Activated naive CD4-positive, alpha-beta T cell treated with anti-CD3 and anti-CD28 coated beads, Interleukin-2, amount 10 ng/mL, durations not matched to agents 5 hours and 36 hours (primary cell): Measurements from ENCODE around the gene NBR1. TPM values are rescaled to one million over a fixed set of nuclear protein-coding genes. Genes with fewer than 3 reads are reported as not detected.

ENCODE experiments used
- total RNA-seq, 2 experiments: library from RNA; stranded (reverse); gene quantifications; one replicate each; pipeline ENCODE4 v1.2.3, GENCODE V29; 2021

Gene NBR1
- total RNA-seq = 10 to 100 TPM; 58.7 to 59.5 TPM

DNA sequence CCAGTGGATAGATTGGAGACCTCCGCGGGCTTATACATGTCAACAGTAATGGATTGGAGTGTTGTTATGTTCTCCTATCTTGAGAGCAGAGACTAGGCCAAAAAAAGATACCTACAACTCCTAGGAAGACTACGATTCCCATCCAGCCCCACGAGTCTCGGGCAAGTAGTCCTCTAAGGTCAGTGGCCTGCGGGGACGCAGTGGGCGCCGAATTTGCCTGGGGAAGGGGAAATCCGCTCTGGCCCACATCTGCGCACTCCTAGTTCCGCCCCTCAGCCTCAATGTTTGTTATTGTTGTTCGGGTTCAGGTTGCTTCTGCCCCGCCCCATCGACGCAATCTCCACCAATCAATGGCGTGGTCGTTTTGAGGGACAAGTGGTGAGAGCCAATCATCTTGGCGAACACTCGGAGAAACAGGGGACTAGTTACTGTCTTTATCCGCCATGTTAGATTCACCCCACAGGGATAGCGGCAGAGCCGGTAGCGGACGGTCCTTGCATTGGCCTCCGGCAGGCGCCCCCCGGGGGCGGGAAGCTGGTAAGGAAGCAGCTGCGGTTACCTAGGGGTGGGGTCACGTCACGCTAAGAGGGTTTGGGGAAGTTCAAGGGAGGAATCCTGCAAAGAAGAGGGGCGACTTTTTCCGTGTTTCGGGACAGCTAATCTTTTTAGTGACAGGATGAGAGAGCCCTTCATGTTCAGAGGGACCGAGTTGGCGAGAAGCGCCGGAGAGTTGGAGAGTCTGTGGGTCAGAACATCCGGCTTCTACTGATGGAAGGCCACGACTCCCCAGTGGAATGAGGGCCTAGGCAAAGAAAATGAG lies at the start of gene NBR1:
Gene NBR1, plus strand, starts transcription at position 449 of the 820 bp plus-strand sequence. CDS start 4,586 bp downstream, outside the sequence.

GRCh38 chr17:43125133-43125966 lies 45.7 kb upstream of the NBR1 start, which contains the start of gene BRCA1:
TSS of gene BRCA1 (minus strand) at chr17:43125364. CDS start at chr17:43124096, 1,268 bp downstream.

GRCh38 chr17:43211480-43212402 lies 40.7 kb downstream of the NBR1 start, which contains the start of gene TMEM106A:
TSS of gene TMEM106A (plus strand) at chr17:43211875. CDS start at chr17:43213042, 1,167 bp downstream.

DNA sequence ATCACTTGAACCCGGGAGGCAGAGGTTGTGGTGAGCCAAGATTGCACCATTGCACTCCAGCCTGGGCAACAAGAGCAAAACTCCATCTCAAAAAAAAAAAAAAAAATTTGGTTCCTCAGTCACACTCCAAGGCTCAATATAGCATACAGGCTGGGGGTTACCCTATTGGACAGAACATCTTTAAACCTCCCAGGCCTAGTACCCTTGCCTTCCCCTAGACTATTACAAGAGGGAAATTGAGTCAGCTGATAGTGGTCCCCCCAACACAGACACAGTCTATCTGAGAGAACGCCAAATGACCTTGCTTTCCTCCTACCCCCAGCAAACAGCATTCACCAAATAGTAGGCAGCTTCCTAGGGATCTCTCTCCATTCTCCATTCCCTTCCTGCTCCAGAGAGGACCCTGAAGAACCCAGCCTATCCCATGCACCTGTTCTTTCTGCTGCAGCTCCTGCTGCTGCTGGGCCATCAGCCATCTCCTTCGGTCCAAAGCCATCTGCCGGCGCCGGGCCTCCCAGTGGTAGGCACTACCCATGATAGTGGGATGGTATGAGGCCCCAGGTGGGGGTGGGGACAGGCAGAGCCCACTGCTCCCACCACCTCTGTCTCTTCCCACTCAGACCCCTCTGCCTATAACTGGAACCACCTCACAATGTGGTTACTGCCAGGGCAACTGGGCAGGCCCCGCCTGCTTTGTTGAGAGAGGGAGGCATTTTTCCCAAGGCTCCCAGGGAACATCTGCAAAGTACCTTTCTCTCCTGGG lies 57.2 kb downstream of the NBR1 start, which contains the start of gene CCDC200:
Gene CCDC200, minus strand, starts transcription at position 604 of the 763 bp plus-strand sequence. Its CDS starts 69 bp downstream, at position 535.

DNA sequence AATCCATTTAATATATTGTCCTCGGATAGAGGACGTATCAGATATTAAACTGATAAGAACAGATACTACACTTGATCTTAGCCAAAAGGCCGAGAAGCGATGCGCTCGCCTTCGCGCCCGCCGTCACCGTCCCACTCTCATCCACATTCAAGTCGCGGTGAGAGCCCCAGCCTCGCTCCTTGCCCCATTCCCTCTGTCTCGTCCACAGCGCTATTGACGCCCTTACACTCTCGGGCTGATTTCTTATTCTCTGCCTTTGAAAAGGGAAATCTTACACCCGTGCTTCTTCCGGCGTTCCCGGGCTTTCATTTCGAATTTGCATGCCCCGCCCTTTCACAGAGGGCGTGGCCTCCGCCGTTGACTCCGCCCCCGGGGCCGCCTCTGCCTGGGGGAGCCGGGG lies 62.9 kb downstream of the NBR1 start, which contains the start of gene RNU2-1:
Gene RNU2-1, minus strand, starts transcription at position 101 of the 400 bp plus-strand sequence.

Other genes with a start within 250 kb of the NBR1 start
- 10 to 100 TPM; 32.5 to 37.3 TPM for gene AARSD1, start 206.8 kb upstream of the NBR1 start, total RNA-seq
- under 1 TPM; 0.26 to 0.38 TPM for gene PTGES3L, start 191.1 kb upstream of the NBR1 start, total RNA-seq
- 10 to 100 TPM; 15.6 to 15.7 TPM for gene RUNDC1, start 190.6 kb upstream of the NBR1 start, total RNA-seq
- 1,000 to 10,000 TPM; 1,393 to 1,409 TPM for gene RPL27, start 172.8 kb upstream of the NBR1 start, total RNA-seq
- gene IFI35, start 164.4 kb upstream of the NBR1 start, total RNA-seq = 10 to 100 TPM; 61.5 to 67.3 TPM
- gene VAT1, start 148.8 kb upstream of the NBR1 start, total RNA-seq = 10 to 100 TPM; 18.0 to 19.8 TPM
- gene RND2, start 146.0 kb upstream of the NBR1 start, total RNA-seq = not detected
- 10 to 100 TPM; 45.9 to 50.7 TPM for gene BRCA1, start 45.9 kb upstream of the NBR1 start, total RNA-seq
- gene TMEM106A, start 40.7 kb downstream of the NBR1 start, total RNA-seq = 10 to 100 TPM; 15.1 to 15.6 TPM
- not detected for gene CCDC200, start 57.4 kb downstream of the NBR1 start, total RNA-seq
- 1,000 to 10,000 TPM; 4,966 to 7,703 TPM for gene RNU2-1, start 62.8 kb downstream of the NBR1 start, total RNA-seq
- 1 to 10 TPM; 3.9 to 4.1 TPM for gene ARL4D, start 227.8 kb downstream of the NBR1 start, total RNA-seq